ENCODE measurements around the gene NLK. TPM values are rescaled to one million over a fixed set of nuclear protein-coding genes. Genes with fewer than 3 reads are reported as not detected.
"Not testable (repeated sequence)": the region's sequence is repeated elsewhere in the genome, so short reads cannot be mapped to it uniquely, and the experiment has no call there.

NLK gene
- total RNA-seq, 2 experiments from 2014 or later, result 18.1 to 27.8 TPM

GRCh38 chr17:28235066-28235700 lies 192.7 kb downstream of the NLK start:
- H3K27ac ChIP-seq (ENCODE audit: low read depth, low read length, poor library complexity, severe bottlenecking); CTCF ChIA-PET (ENCODE audit: unreplicated experiment); H3K4me1 ChIP-seq (ENCODE audit: insufficient read depth, low read length, poor library complexity, severe bottlenecking); BruUV-seq (replicated peaks); POLR2A ChIA-PET; H3K36me3 ChIP-seq (ENCODE audit: insufficient read depth, low read length); H3K79me2 ChIP-seq (ENCODE audit: insufficient read depth, low read depth, low read length); H3K4me3 ChIP-seq (ENCODE audit: low read depth, low read length, poor library complexity, severe bottlenecking); H3K4me2 ChIP-seq (ENCODE audit: low read length); H4K20me1 ChIP-seq (ENCODE audit: insufficient read depth, low read length); DNase-seq (ENCODE audit: low spot score); H3K9me3 ChIP-seq (ENCODE audit: low read length); H3K9me2 ChIP-seq (ENCODE audit: insufficient read depth, low read length); intact Hi-C loops (cut with micrococcal nuclease; ENCODE audit: unreplicated experiment); H2AFZ ChIP-seq (ENCODE audit: low read length): not testable (repeated sequence)

GRCh38 chr17:28236033-28236653 lies 193.7 kb downstream of the NLK start:
- BruUV-seq (replicated peaks); H3K4me3 ChIP-seq (ENCODE audit: low read depth, low read length, poor library complexity, severe bottlenecking); H4K20me1 ChIP-seq (ENCODE audit: insufficient read depth, low read length); H3K4me1 ChIP-seq (ENCODE audit: insufficient read depth, low read length, poor library complexity, severe bottlenecking); POLR2A ChIA-PET; H2AFZ ChIP-seq (ENCODE audit: low read length); H3K27ac ChIP-seq (ENCODE audit: low read depth, low read length, poor library complexity, severe bottlenecking); H3K9me2 ChIP-seq (ENCODE audit: insufficient read depth, low read length); intact Hi-C loops (cut with micrococcal nuclease; ENCODE audit: unreplicated experiment); H3K9me3 ChIP-seq (ENCODE audit: low read length); H3K4me2 ChIP-seq (ENCODE audit: low read length); CTCF ChIA-PET (ENCODE audit: unreplicated experiment); DNase-seq (ENCODE audit: low spot score); H3K36me3 ChIP-seq (ENCODE audit: insufficient read depth, low read length); H3K79me2 ChIP-seq (ENCODE audit: insufficient read depth, low read depth, low read length): not testable (repeated sequence)

- BruUV-seq (replicated peaks); intact Hi-C loops (cut with micrococcal nuclease; ENCODE audit: unreplicated experiment); H2AFZ ChIP-seq (ENCODE audit: low read length); DNase-seq (ENCODE audit: low spot score); POLR2A ChIA-PET; H3K9me3 ChIP-seq (ENCODE audit: low read length); H3K9me2 ChIP-seq (ENCODE audit: insufficient read depth, low read length); H3K4me3 ChIP-seq (ENCODE audit: low read depth, low read length, poor library complexity, severe bottlenecking); H3K36me3 ChIP-seq (ENCODE audit: insufficient read depth, low read length); H3K27ac ChIP-seq (ENCODE audit: low read depth, low read length, poor library complexity, severe bottlenecking); CTCF ChIA-PET (ENCODE audit: unreplicated experiment); H4K20me1 ChIP-seq (ENCODE audit: insufficient read depth, low read length); H3K4me2 ChIP-seq (ENCODE audit: low read length); H3K79me2 ChIP-seq (ENCODE audit: insufficient read depth, low read depth, low read length); H3K4me1 ChIP-seq (ENCODE audit: insufficient read depth, low read length, poor library complexity, severe bottlenecking): not testable (repeated sequence)
- peak; percentile 36; the same call in 1 of the 2 replicates for TF ChIP-seq CTCF (conservative IDR thresholded peaks at IDR 0.05; ENCODE audit: low read length)
Measured at GRCh38 chr17:28238547-28239270, 196.2 kb downstream of the NLK start.

Measured in OCI-LY7 (cell line).